ENCODE measurements around the gene ATP6V1A.

ATP6V1A gene

GRCh38 chr3:113747283-113748046 lies 630 bp downstream of the ATP6V1A start:
- DNase-seq (ENCODE audit: low spot score), result no peak

GRCh38 chr3:113751141-113751540 lies 4.3 kb downstream of the ATP6V1A start:
- no peak for DNase-seq (ENCODE audit: low spot score)

GRCh38 chr3:113753376-113753985 lies 6.6 kb downstream of the ATP6V1A start:
- DNase-seq (ENCODE audit: low spot score), result no peak

GRCh38 chr3:113754494-113755159 lies 7.8 kb downstream of the ATP6V1A start:
- DNase-seq (ENCODE audit: low spot score), result no peak

GRCh38 chr3:113758389-113759024 lies 11.7 kb downstream of the ATP6V1A start:
- no peak for DNase-seq (ENCODE audit: low spot score)

- DNase-seq (ENCODE audit: low spot score), result no peak
These were observed 17.9 kb downstream of the ATP6V1A start for GRCh38 chr3:113764698-113765097.

GRCh38 chr3:113769551-113769950 lies 22.7 kb downstream of the ATP6V1A start:
- DNase-seq (ENCODE audit: low spot score), result no peak

GRCh38 chr3:113771993-113772392 lies 25.2 kb downstream of the ATP6V1A start:
- no peak for DNase-seq (ENCODE audit: low spot score)

- no peak for DNase-seq (ENCODE audit: low spot score)
These were observed 26.5 kb downstream of the ATP6V1A start for GRCh38 chr3:113773381-113773780.

GRCh38 chr3:113775516-113775915 lies 28.7 kb downstream of the ATP6V1A start:
- no peak for DNase-seq (ENCODE audit: low spot score)

GRCh38 chr3:113776564-113776963 lies 29.7 kb downstream of the ATP6V1A start:
- no peak for DNase-seq (ENCODE audit: low spot score)

GRCh38 chr3:113783463-113783862 lies 36.6 kb downstream of the ATP6V1A start:
- no peak for DNase-seq (ENCODE audit: low spot score)

- DNase-seq (ENCODE audit: low spot score), result no peak
These were observed 37.1 kb downstream of the ATP6V1A start for GRCh38 chr3:113783980-113784379.

GRCh38 chr3:113791381-113791780 lies 44.5 kb downstream of the ATP6V1A start:
- no peak for DNase-seq (ENCODE audit: low spot score)

GRCh38 chr3:113794526-113794925 lies 47.7 kb downstream of the ATP6V1A start:
- no peak for DNase-seq (ENCODE audit: low spot score)

- DNase-seq (ENCODE audit: low spot score), result no peak
These were observed 48.9 kb downstream of the ATP6V1A start for GRCh38 chr3:113795693-113796092.

- DNase-seq (ENCODE audit: low spot score), result no peak
These were observed 56.1 kb downstream of the ATP6V1A start for GRCh38 chr3:113802795-113803455.

- no peak for DNase-seq (ENCODE audit: low spot score)
These were observed 57.8 kb downstream of the ATP6V1A start for GRCh38 chr3:113804661-113805060.

- no peak for DNase-seq (ENCODE audit: low spot score)
These were observed 58.4 kb downstream of the ATP6V1A start for GRCh38 chr3:113805249-113805648.

GRCh38 chr3:113812854-113813253 lies 66.0 kb downstream of the ATP6V1A start:
- DNase-seq (ENCODE audit: low spot score), result no peak

GRCh38 chr3:113819866-113820265 lies 73.0 kb downstream of the ATP6V1A start:
- DNase-seq (ENCODE audit: low spot score), result no peak

GRCh38 chr3:113825090-113825489 lies 78.3 kb downstream of the ATP6V1A start:
- DNase-seq (ENCODE audit: low spot score), result no peak

Data from left forelimb (tissue), 1 donor.